AG04449 (cell line): Measurements from ENCODE around the gene LPP.
A peak's percentile ranks its signal among the peaks of the same experiment; 100 is the strongest.

Experiments
- CTCF ChIA-PET: fragments of 350-600 bp; formaldehyde crosslinking; extraction: SDS; loops from one replicate; lab custom pipeline; 2021; ENCODE audit warnings: antibody characterized with exemption; lab: Yijun Ruan, JAX
- POLR2A ChIA-PET: fragments of 400-600, 350-600 bp; formaldehyde crosslinking; extraction: SDS; loops from one replicate; lab custom pipeline; 2020; ENCODE audit warnings: antibody characterized with exemption, inconsistent platforms; lab: Yijun Ruan, JAX
- DNase-seq: peaks from one replicate; pipeline ENCODE4 v3.0.0-alpha.2; 2010; ENCODE audit warnings: low read depth, low spot score
- H3K4me3 ChIP-seq: 2 replicates; pipeline ENCODE4 v1.5.1; 2011; ENCODE audit warnings: low read depth, mild to moderate bottlenecking, control low read depth, low read length
- CTCF ChIP-seq: IDR thresholded peaks from one replicate; pipeline ENCODE4 v1.5.1; 2011; ENCODE audit warnings: mild to moderate bottlenecking, moderate library complexity, low read length, control low read depth, inconsistent platforms; ENCODE audit not compliant: insufficient read depth; ENCODE audit errors: missing control alignments

The LPP gene

GRCh38 chr3:188316021-188316722 is 162.2 kb downstream of the LPP start:
- ChIA-PET CTCF (interaction anchor here (0.7 to 1.2 kb wide), 3 partner anchors 11 to 639 kb away, joined by 3 to 4 read pairs (median 3); no protein-coding TSS in a partner anchor), POLR2A (no interaction called here)
- no peak for TF ChIP-seq CTCF
- no peak for DNase-seq
- H3K4me3 ChIP-seq, result no peak overlapping the region

GRCh38 chr3:188316723-188317070 is 162.7 kb downstream of the LPP start:
- ChIA-PET POLR2A (no interaction called here), CTCF (interaction anchor here (0.7 to 1.2 kb wide), 3 partner anchors 11 to 638 kb away, joined by 3 to 4 read pairs (median 3); no protein-coding TSS in a partner anchor)
- no peak for TF ChIP-seq CTCF
- no peak for DNase-seq
- H3K4me3 ChIP-seq, result no peak overlapping the region

GRCh38 chr3:188319569-188319968 is 165.6 kb downstream of the LPP start:
- TF ChIP-seq CTCF, result no peak
- ChIA-PET CTCF (interaction anchor here (0.9 kb wide), 1 partner anchor 635 kb away, joined by 3 read pairs; no protein-coding TSS in a partner anchor), POLR2A (interaction anchor here (0.7 kb wide), 1 partner anchor 29 kb away, joined by 3 read pairs; no protein-coding TSS in a partner anchor)
- no peak overlapping the region for H3K4me3 ChIP-seq
- no peak for DNase-seq

DNA sequence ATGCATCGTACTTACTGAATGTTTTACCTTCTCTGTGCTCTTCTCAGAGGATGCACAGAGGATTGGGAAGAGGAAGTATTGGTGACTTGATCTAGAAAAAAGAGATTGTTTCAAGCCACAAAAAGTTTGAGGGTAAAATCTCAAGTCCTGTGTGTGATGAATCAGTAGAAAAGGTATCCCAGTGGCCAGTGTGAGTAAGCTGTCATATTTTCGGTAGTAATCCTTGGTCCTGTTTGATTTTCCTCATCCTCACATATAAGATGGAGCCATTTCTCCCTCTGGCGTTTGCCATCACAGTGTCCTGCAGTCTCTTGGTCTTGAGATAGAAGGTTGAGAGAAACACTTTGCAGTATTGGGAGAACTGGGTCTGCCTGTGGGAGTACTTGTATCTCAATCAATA is 166.8 kb downstream of the LPP start:
- H3K4me3 ChIP-seq, result no peak overlapping the region
- POLR2A ChIA-PET, result no interaction called here
- CTCF ChIA-PET, result interaction anchor here (0.8 kb wide), 1 partner anchor 581 kb away, joined by 3 read pairs; no protein-coding TSS in a partner anchor
- peak; percentile 40 for DNase-seq
- TF ChIP-seq CTCF, result no peak

DNA sequence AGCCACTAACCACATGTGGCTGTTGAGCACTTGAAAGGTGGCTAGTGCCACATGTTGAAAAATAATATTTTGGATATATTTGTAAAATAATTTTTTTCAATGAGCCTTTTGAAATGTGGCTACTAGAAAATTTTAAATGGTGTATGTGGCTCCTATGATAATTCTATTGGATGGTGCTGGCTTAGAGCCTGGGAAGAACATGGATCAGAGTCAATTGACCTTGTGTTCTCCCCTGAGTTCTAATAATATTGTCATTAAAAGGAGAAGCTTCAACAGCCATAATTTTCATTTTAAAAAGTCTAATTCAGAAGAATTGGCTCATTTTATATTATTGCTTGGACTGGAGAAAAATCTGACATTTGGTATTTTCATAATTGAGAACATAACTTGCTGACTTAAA is 167.3 kb downstream of the LPP start:
- H3K4me3 ChIP-seq, result no peak overlapping the region
- CTCF ChIA-PET, result interaction anchor here (1.5 to 1.9 kb wide), 2 partner anchors 581 to 633 kb away, joined by 5 to 8 read pairs; no protein-coding TSS in a partner anchor
- POLR2A ChIA-PET, result interaction anchor here (0.6 kb wide), 1 partner anchor 79 kb away, joined by 3 read pairs; no protein-coding TSS in a partner anchor
- no peak for DNase-seq
- TF ChIP-seq CTCF, result no peak
